ENCODE data around the gene OR8B8. TPM values are rescaled to one million over a fixed set of nuclear protein-coding genes. Genes with fewer than 3 reads are reported as not detected.

The OR8B8 gene
- total and polyA plus RNA-seq, 2 of the 4 experiments (the other 2 are of a cell fraction): not detected

DNA sequence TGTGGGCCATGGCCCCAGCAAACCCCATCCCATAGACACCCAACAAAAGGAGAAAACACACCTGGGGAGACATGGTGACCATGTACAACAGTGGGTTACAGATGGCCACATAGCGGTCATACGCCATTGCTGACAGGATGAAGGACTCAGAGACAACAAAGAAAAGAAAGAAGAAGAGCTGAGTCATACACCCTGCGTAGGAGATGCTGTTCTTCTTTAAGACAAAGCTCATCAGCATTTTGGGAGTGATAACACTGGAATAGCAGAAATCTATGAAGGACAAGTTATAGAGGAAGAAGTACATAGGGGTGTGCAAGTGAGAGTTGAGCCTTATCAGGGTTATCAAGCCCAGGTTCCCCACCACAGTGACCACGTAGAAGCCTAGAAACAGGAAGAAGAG lies 4.9 kb downstream of the OR8B8 start:
- no peak overlapping the region for H2BK15ac ChIP-seq (ENCODE audit: low read depth, low read length)
- no peak overlapping the region for H4K91ac ChIP-seq (ENCODE audit: insufficient read depth, low read depth, low read length)
- TF ChIP-seq RCOR1 (IDR thresholded peaks at IDR 0.05; ENCODE audit: insufficient replicate concordance, low read length) (no peak), RAD21 (IDR thresholded peaks at IDR 0.05; ENCODE audit: low read length) (no peak), MAZ (IDR thresholded peaks at IDR 0.05; ENCODE audit: borderline replicate concordance, low read depth, low read length) (no peak), CHD1 (IDR thresholded peaks at IDR 0.05; ENCODE audit: low read depth, low read length) (no peak), FOS (IDR thresholded peaks at IDR 0.05; ENCODE audit: low read depth, low read length) (no peak), SMC3 (IDR thresholded peaks at IDR 0.05; ENCODE audit: low read depth, low read length) (no peak), POLR2A (IDR thresholded peaks at IDR 0.05; ENCODE audit: low read depth, low read length) (no peak), NFE2L2 (IDR thresholded peaks at IDR 0.05; ENCODE audit: low read depth, low read length) (no peak), CEBPB (IDR thresholded peaks at IDR 0.05; ENCODE audit: low read depth, low read length) (no peak), RFX5 (IDR thresholded peaks at IDR 0.05; ENCODE audit: low read depth, low read length) (no peak)
- TF ChIP-seq, protein P1, sequence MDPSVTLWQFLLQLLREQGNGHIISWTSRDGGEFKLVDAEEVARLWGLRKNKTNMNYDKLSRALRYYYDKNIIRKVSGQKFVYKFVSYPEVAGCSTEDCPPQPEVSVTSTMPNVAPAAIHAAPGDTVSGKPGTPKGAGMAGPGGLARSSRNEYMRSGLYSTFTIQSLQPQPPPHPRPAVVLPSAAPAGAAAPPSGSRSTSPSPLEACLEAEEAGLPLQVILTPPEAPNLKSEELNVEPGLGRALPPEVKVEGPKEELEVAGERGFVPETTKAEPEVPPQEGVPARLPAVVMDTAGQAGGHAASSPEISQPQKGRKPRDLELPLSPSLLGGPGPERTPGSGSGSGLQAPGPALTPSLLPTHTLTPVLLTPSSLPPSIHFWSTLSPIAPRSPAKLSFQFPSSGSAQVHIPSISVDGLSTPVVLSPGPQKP (IDR thresholded peaks at IDR 0.05; ENCODE audit: borderline replicate concordance, low read depth, low read length): no peak
- TF ChIP-seq, protein P2, sequence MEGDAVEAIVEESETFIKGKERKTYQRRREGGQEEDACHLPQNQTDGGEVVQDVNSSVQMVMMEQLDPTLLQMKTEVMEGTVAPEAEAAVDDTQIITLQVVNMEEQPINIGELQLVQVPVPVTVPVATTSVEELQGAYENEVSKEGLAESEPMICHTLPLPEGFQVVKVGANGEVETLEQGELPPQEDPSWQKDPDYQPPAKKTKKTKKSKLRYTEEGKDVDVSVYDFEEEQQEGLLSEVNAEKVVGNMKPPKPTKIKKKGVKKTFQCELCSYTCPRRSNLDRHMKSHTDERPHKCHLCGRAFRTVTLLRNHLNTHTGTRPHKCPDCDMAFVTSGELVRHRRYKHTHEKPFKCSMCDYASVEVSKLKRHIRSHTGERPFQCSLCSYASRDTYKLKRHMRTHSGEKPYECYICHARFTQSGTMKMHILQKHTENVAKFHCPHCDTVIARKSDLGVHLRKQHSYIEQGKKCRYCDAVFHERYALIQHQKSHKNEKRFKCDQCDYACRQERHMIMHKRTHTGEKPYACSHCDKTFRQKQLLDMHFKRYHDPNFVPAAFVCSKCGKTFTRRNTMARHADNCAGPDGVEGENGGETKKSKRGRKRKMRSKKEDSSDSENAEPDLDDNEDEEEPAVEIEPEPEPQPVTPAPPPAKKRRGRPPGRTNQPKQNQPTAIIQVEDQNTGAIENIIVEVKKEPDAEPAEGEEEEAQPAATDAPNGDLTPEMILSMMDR (conservative IDR thresholded peaks at IDR 0.05; ENCODE audit: low read depth, low read length): no peak
- no peaks in the 10 kb centered on the region for H4K20me1 ChIP-seq (ENCODE audit: insufficient read depth, low read length)
- H3K4me1 ChIP-seq (ENCODE audit: control insufficient read depth, insufficient read depth, low read length): no peaks in the 10 kb centered on the region
- no peak overlapping the region for H3K4ac ChIP-seq (ENCODE audit: low read depth, low read length)
- H3K4me2 ChIP-seq (ENCODE audit: low read depth, low read length): no peak overlapping the region
- H3K79me1 ChIP-seq (ENCODE audit: low read depth in 1 of 2, low read length in 2 of 2): no peaks in the 10 kb centered on the region
- no peak overlapping the region for H4K5ac ChIP-seq (ENCODE audit: low read depth, low read length)
- no peak overlapping the region for H3K23ac ChIP-seq (ENCODE audit: low read depth, low read length)
- BruUV-seq (replicated peaks): no TSS peak
- H3K27ac ChIP-seq (ENCODE audit: insufficient read depth, low read length): no peak overlapping the region
- H3K9ac ChIP-seq (ENCODE audit: low read depth, low read length): no peak overlapping the region
- intact Hi-C loops (cut with micrococcal nuclease) (no loop called here), dilution Hi-C loops (cut with HindIII; ENCODE audit: low sequenced_read_pairs, unreplicated experiment) (no loop called here), in situ Hi-C loops (cut with MboI; ENCODE audit: low sequenced_read_pairs) (no loop called here)
- CTCF ChIA-PET: no interaction called here
- H3K9me3 ChIP-seq (ENCODE audit: control insufficient read depth, insufficient read depth, low read length): no peaks in the 10 kb centered on the region
- no peak overlapping the region for H3K56ac ChIP-seq (ENCODE audit: extremely low read depth, insufficient read depth, low read length)
- H4K8ac ChIP-seq (ENCODE audit: low read depth in 2 of 2, low read length in 2 of 2): no peak overlapping the region
- no peak overlapping the region for H3K14ac ChIP-seq (replicated peaks; ENCODE audit: low read depth, low read length)
- no peak overlapping the region for H2BK20ac ChIP-seq (ENCODE audit: low read depth, low read length)
- WGBS, 2 experiments (ENCODE audit: extremely low coverage in 2 of 2, insufficient read length in 1 of 2): no CpG with 5 or more reads among the region's 4 CpGs
- H2AFZ ChIP-seq (replicated peaks; ENCODE audit: low read length, poor library complexity): peak overlapping the region; percentile 37
- H2BK5ac ChIP-seq (ENCODE audit: low read depth, low read length, poor library complexity, severe bottlenecking): no peak overlapping the region
- no peak for DNase-seq
- no peaks in the 10 kb centered on the region; the same call in 1 of the 2 replicates for H3K27me3 ChIP-seq (ENCODE audit: control insufficient read depth, insufficient read depth, low read length)
- no peak overlapping the region for H2AK9ac ChIP-seq (replicated peaks; ENCODE audit: low read depth, low read length, poor library complexity)
- H3K18ac ChIP-seq (ENCODE audit: low read depth, low read length): no peak overlapping the region
- no peaks in the 10 kb centered on the region for H3K36me3 ChIP-seq (ENCODE audit: control insufficient read depth, insufficient read depth, low read length)
- H2BK120ac ChIP-seq (ENCODE audit: low read depth, low read length): no peak overlapping the region
- no peak for ATAC-seq (ENCODE audit: low read depth)
- POLR2A ChIA-PET (ENCODE audit: unreplicated experiment): no interaction called here
- H3K9me1 ChIP-seq (ENCODE audit: insufficient read depth, low read length): no peaks in the 10 kb centered on the region
- H3K4me3 ChIP-seq (ENCODE audit: insufficient read depth, low read depth, low read length): no peak overlapping the region
- H2AK5ac ChIP-seq (ENCODE audit: low read depth, low read length): no peak overlapping the region
